Hepatocyte (in vitro differentiated cells): ENCODE data around the gene TENM4. TPM values are rescaled to one million over a fixed set of nuclear protein-coding genes. Genes with fewer than 3 reads are reported as not detected.

ENCODE experiments used
- DNase-seq: peaks from one replicate; pipeline ENCODE4 v3.0.0-alpha.2; 2016; ENCODE audit warnings: low spot score
- H2AFZ ChIP-seq: fragments of 200-600 bp; sonication (generic); 2 replicates; pipeline ENCODE4 v1.6.0; 2016; ENCODE audit warnings: antibody characterized with exemption, mild to moderate bottlenecking
- H3K27ac ChIP-seq: fragments of 200-600 bp; sonication (generic); 2 replicates; pipeline ENCODE4 v1.5.1; 2016; ENCODE audit warnings: mild to moderate bottlenecking
- H3K27me3 ChIP-seq: fragments of 200-600 bp; sonication (generic); 2 replicates; pipeline ENCODE4 v1.6.1; 2016
- H3K36me3 ChIP-seq: fragments of 200-600 bp; sonication (generic); replicated peaks from 2 replicates; pipeline ENCODE4 v1.5.1; 2016; ENCODE audit warnings: low read depth; ENCODE audit not compliant: insufficient read depth
- H3K4me1 ChIP-seq: fragments of 200-600 bp; sonication (generic); 2 replicates; pipeline ENCODE4 v1.5.1; 2016; ENCODE audit warnings: mild to moderate bottlenecking, moderate library complexity; ENCODE audit not compliant: insufficient read depth
- H3K4me2 ChIP-seq: fragments of 200-600 bp; sonication (generic); 2 replicates; pipeline ENCODE4 v1.6.0; 2016
- H3K4me3 ChIP-seq: fragments of 200-600 bp; sonication (generic); 2 replicates; pipeline ENCODE4 v1.5.1; 2016; ENCODE audit warnings: mild to moderate bottlenecking
- H3K79me2 ChIP-seq: fragments of 200-600 bp; sonication (generic); 2 replicates; pipeline ENCODE4 v1.6.0; 2017; ENCODE audit warnings: mild to moderate bottlenecking
- H3K9me2 ChIP-seq: fragments of 200-600 bp; sonication (generic); replicated peaks from 2 replicates; pipeline ENCODE4 v1.6.0; 2017; ENCODE audit warnings: mild to moderate bottlenecking; ENCODE audit not compliant: insufficient read depth
- H3K9me3 ChIP-seq: fragments of 200-600 bp; sonication (generic); 2 replicates; pipeline ENCODE4 v1.5.1; 2016; ENCODE audit warnings: low read depth, mild to moderate bottlenecking
- H4K20me1 ChIP-seq: fragments of 200-600 bp; sonication (generic); 2 replicates; pipeline ENCODE4 v1.6.0; 2016; ENCODE audit warnings: mild to moderate bottlenecking; ENCODE audit not compliant: insufficient read depth, poor library complexity, severe bottlenecking
- EZH2 ChIP-seq: fragments of 200-600 bp; sonication (generic); IDR thresholded peaks from 2 replicates; pipeline ENCODE4 v1.6.1; 2016; ENCODE audit warnings: antibody characterized with exemption, mild to moderate bottlenecking, borderline replicate concordance
- EZH2phosphoT487 ChIP-seq: fragments of 200-600 bp; sonication (generic); IDR thresholded peaks from one replicate; pipeline ENCODE4 v1.6.1; 2018; ENCODE audit warnings: antibody characterized with exemption, mild to moderate bottlenecking, low read depth, moderate library complexity; ENCODE audit not compliant: unreplicated experiment, severe bottlenecking
- WGBS: methylation state at CpG from one replicate; pipeline ENCODE4 v1.1.6; 2016; ENCODE audit warnings: low lambda C conversion rate; ENCODE audit errors: missing lambda C conversion rate; 5-methylcytosine and 5-hydroxymethylcytosine counted together
- polyA plus RNA-seq: library from polyadenylated mRNA; unstranded; fragments of >200 nt; fragmentation: Nextera tagmentation; extraction: Ambion mirVana; gene quantifications from 2 replicates; pipeline ENCODE4 v1.2.1, GENCODE V29; 2016
- total RNA-seq: library from RNA; depleted of rRNA; stranded (reverse); fragments of >200 nt; gene quantifications from 2 replicates; pipeline ENCODE4 v1.2.3, GENCODE V29; 2014
- TF ChIP-seq, protein P1 (sequence below): fragments of 200-600 bp; sonication (generic); IDR thresholded peaks from 2 replicates; pipeline ENCODE4 v1.5.1; 2016; ENCODE audit warnings: antibody characterized with exemption, mild to moderate bottlenecking; ENCODE audit not compliant: poor library complexity

Gene TENM4
- total and polyA plus RNA-seq, 2 experiments from 2014 or later: 18.4 to 18.7 TPM

DNA sequence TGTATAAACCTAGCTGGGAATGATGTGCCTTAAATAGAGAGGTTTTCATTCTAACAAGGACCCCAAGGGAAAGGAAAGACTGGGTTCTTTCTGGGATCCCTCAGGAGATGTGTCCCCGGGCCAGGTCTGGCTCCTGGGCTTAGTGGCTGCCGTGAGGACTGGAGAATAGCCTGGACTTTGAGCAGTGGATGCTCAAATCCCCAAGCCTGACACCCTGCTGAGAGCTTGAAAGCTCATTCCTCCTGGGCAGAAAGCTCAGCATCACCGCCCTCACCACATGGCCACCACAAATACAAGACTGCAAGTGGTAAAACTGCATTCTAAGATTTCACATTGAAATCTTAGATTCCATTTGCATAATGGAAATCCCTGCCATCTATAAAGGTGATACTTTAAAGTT lies 786.8 kb downstream of the TENM4 start:
- Histone ChIP-seq H3K9me2 (no peaks in the 10 kb centered on the region), H3K27me3 (no peaks in the 10 kb centered on the region), H3K4me2 (no peak overlapping the region), H3K9me3 (no peaks in the 10 kb centered on the region), H3K79me2 (no peaks in the 10 kb centered on the region), H4K20me1 (no peaks in the 10 kb centered on the region), H2AFZ (no peak overlapping the region), H3K4me1 (no peaks in the 10 kb centered on the region), H3K36me3 (no peaks in the 10 kb centered on the region), H3K4me3 (no peak overlapping the region), H3K27ac (no peak overlapping the region)
- WGBS: 58% methylated on average over 3 of the region's 3 CpGs
- no peak for DNase-seq
- TF ChIP-seq, protein P1, sequence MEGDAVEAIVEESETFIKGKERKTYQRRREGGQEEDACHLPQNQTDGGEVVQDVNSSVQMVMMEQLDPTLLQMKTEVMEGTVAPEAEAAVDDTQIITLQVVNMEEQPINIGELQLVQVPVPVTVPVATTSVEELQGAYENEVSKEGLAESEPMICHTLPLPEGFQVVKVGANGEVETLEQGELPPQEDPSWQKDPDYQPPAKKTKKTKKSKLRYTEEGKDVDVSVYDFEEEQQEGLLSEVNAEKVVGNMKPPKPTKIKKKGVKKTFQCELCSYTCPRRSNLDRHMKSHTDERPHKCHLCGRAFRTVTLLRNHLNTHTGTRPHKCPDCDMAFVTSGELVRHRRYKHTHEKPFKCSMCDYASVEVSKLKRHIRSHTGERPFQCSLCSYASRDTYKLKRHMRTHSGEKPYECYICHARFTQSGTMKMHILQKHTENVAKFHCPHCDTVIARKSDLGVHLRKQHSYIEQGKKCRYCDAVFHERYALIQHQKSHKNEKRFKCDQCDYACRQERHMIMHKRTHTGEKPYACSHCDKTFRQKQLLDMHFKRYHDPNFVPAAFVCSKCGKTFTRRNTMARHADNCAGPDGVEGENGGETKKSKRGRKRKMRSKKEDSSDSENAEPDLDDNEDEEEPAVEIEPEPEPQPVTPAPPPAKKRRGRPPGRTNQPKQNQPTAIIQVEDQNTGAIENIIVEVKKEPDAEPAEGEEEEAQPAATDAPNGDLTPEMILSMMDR: no peak
- TF ChIP-seq EZH2phosphoT487 (no peak), EZH2 (no peak)

DNA sequence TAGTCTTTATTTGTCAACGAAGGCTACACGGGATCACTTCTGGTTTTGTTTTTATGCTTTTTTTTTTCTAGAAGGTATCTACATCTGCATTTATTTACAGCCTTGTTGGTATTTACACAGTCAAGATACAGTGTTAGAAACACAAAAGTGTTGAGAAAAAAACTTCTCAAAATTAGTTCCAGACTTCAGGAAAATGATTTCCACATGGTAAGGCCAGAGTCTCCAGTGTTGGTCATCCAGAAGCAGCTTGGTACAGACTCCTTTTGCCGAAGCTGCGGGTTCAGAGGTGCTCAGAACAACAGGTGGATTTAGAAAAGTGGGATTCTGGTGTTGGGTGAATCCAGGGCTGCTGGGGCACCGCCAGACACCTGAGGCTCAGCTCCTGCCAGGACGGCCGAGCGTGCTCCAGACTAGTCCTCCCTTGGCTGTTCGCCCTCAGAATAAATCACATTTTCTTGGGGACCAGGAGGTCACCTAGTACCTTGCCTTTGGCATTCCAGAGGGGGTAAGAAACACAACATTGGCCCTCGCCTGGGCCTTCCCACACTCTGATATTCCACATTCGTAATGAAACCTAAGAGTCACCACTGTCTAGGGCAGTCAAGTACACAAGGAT lies 787.4 kb downstream of the TENM4 start:
- TF ChIP-seq EZH2phosphoT487: no peak
- no peak for TF ChIP-seq EZH2
- TF ChIP-seq, protein P1: no peak
- H3K27ac ChIP-seq: no peak overlapping the region
- no peaks in the 10 kb centered on the region for H3K4me1 ChIP-seq
- no peaks in the 10 kb centered on the region for H3K79me2 ChIP-seq
- no peak overlapping the region for H3K4me3 ChIP-seq
- 73% methylated on average over 11 of the region's 11 CpGs for WGBS
- H3K9me2 ChIP-seq: no peaks in the 10 kb centered on the region
- no peak for DNase-seq
- no peak overlapping the region for H2AFZ ChIP-seq
- H3K9me3 ChIP-seq: no peaks in the 10 kb centered on the region
- H3K27me3 ChIP-seq: no peaks in the 10 kb centered on the region
- no peak overlapping the region for H3K4me2 ChIP-seq
- H4K20me1 ChIP-seq: no peaks in the 10 kb centered on the region
- no peaks in the 10 kb centered on the region for H3K36me3 ChIP-seq

DNA sequence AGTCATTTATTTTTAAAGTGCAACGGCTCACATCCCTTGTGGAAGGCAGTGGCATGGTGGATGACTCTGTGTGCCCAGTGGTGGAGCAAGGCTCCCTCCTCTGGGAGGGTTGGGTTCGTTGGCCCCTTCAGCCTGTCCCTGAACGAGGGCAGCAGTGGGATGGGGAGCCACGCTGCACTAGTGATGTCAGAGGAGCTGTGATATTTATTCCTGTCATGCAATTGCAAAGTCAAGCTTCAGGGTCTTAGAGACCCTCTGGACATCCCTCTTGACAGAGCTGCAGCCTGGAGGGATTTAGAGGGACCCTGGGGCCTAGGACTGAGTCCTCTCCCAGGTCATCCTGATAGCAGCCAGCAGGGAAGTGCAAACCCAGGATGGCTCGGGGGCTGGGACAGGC lies 788.0 kb downstream of the TENM4 start:
- no peaks in the 10 kb centered on the region for H4K20me1 ChIP-seq
- no peak overlapping the region for H3K4me3 ChIP-seq
- 73% methylated on average over 5 of the region's 5 CpGs for WGBS
- H3K27me3 ChIP-seq: no peaks in the 10 kb centered on the region
- TF ChIP-seq, protein P1: no peak
- no peak for TF ChIP-seq EZH2phosphoT487
- no peak for TF ChIP-seq EZH2
- no peak overlapping the region for H3K27ac ChIP-seq
- H3K79me2 ChIP-seq: no peaks in the 10 kb centered on the region
- H3K4me2 ChIP-seq: no peak overlapping the region
- H3K4me1 ChIP-seq: no peaks in the 10 kb centered on the region
- H3K36me3 ChIP-seq: no peaks in the 10 kb centered on the region
- no peaks in the 10 kb centered on the region for H3K9me2 ChIP-seq
- no peak for DNase-seq
- no peaks in the 10 kb centered on the region for H3K9me3 ChIP-seq
- H2AFZ ChIP-seq: no peak overlapping the region
